Medulla oblongata (tissue), 1 donor: ENCODE data around the gene KDM6B.

Experiments used
- DNase-seq: peaks from one replicate; pipeline ENCODE4 v3.0.0-alpha.2; 2015; ENCODE audit errors: extremely low spot score

Gene KDM6B

GRCh38 chr17:7880076-7880868, 46.3 kb downstream of the KDM6B start:
- no peak for DNase-seq

- DNase-seq: no peak
These were observed 47.4 kb downstream of the KDM6B start for GRCh38 chr17:7881276-7882054.

GRCh38 chr17:7882068-7882467, 48.1 kb downstream of the KDM6B start:
- no peak for DNase-seq

GRCh38 chr17:7882629-7883028, 48.6 kb downstream of the KDM6B start:
- DNase-seq: no peak
